ENCODE results near the gene VAC14.

VAC14 gene

DNA sequence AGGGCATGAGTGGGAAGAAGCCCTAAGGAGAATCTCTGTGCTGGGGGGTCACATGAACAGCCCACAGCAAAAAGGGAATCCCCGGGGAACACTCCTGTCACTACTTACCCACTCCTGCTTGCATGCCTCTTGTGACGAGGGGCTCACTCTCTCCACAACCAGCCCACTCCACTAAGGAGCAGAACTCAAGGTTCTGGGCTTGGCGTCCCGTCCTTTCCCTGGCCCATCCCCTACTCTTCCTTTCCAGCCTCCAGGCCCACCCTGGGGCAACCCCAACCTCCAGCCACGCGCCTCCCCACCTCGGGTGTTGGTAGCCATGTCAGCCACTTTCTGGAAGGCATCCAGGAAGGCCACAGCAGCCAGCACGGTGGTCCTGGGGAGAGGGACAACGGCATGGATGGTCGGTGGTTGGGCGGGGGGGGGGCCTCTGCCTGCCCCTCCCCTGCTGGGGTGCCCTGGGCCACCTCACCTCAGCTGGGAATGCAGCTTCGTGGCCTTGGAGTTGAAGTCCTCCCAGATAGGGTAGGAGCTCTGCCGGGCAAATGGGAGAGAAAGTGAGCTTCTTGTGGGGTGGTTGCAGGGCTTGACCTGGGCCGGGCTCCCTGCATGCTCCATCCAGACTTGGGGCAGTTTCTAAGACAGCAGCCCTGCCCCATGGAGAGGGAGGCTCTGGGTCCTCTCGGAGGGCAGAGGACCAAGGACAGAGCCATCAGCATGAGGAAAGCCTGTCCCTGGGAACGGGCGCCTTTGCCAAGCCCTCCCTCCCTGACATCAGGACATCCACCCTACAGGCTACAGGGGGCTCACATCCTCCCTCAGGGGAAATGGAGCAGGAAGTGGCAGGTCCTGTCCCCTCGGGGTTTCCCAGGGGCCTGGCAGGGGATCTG, 120.2 kb downstream of the VAC14 start:
- DNase-seq (ENCODE audit: low read depth in 1 of 2, low spot score in 1 of 2) = no peak
- TF ChIP-seq SPI1 (IDR thresholded peaks at IDR 0.05; ENCODE audit: borderline replicate concordance, low read depth) = no peak
- TF ChIP-seq CTCF (IDR thresholded peaks at IDR 0.05; ENCODE audit: insufficient read depth, low read length) = no peak
- TF ChIP-seq POLR2AphosphoS5 (IDR thresholded peaks at IDR 0.05; ENCODE audit: low read depth) = no peak
- TF ChIP-seq REST (IDR thresholded peaks at IDR 0.05; ENCODE audit: insufficient replicate concordance, low read depth) = no peak
- TF ChIP-seq GABPA (IDR thresholded peaks at IDR 0.05; ENCODE audit: low read depth) = no peak
- H3K27ac ChIP-seq (replicated peaks) = no peak overlapping the region
- H3K4me3 ChIP-seq (replicated peaks; ENCODE audit: insufficient read depth, low read length) = no peak overlapping the region
- H3K27me3 ChIP-seq (ENCODE audit: insufficient read depth, poor library complexity, severe bottlenecking) = no peaks in the 10 kb centered on the region

DNA sequence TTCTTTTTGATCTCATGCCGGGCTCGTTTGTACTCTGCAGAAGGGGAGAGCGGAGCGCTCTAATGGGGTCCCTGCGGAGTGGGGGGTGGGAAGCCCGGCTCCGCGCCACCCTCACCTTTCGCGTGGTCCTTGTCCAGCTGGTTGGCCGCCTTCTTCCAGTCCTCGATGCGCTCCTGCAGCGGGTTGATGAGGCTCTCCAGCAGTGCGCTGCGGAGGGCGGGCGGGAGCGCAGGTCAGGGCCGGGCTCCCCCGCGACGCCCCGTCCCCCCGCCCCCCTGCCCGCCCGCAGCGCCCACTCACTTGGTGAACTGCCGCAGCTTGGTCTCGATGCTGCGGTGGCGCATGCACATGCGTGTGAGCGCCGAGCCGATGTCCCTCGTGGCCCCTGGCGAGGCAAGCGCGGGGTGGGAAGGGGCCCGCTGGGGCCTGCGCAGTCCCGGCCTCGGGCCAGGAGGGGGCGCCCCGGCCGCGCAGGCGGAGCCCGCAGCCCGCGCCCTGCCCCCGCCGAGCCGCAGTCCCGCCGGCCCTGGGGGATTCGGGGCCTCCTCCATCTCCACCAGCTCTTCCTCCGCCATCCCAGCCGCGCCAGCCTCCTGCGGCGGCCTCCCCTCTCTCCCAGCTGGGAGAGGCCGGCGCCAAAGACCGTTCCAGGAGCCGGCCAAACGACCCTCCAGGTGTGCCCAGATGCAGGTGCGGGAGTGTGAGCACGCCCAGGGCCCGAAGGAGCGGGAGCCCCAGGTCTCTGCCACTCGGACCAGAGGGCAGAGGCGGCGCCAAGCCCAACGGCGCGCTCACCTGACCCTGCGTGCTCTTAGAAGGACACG, 121.1 kb downstream of the VAC14 start:
- Histone ChIP-seq H3K27me3 (ENCODE audit: insufficient read depth, poor library complexity, severe bottlenecking) (no peaks in the 10 kb centered on the region), H3K4me3 (replicated peaks; ENCODE audit: insufficient read depth, low read length) (no peak overlapping the region), H3K27ac (replicated peaks) (no peak overlapping the region)
- no peak for DNase-seq (ENCODE audit: low read depth in 1 of 2, low spot score in 1 of 2)
- TF ChIP-seq SPI1 (IDR thresholded peaks at IDR 0.05; ENCODE audit: borderline replicate concordance, low read depth) (no peak), GABPA (IDR thresholded peaks at IDR 0.05; ENCODE audit: low read depth) (no peak), CTCF (IDR thresholded peaks at IDR 0.05; ENCODE audit: insufficient read depth, low read length) (no peak), POLR2AphosphoS5 (IDR thresholded peaks at IDR 0.05; ENCODE audit: low read depth) (no peak)

- Histone ChIP-seq H3K27ac (replicated peaks) (no peak overlapping the region), H3K27me3 (ENCODE audit: insufficient read depth, poor library complexity, severe bottlenecking) (no peaks in the 10 kb centered on the region), H3K4me3 (replicated peaks; ENCODE audit: insufficient read depth, low read length) (no peak overlapping the region)
- TF ChIP-seq SPI1 (IDR thresholded peaks at IDR 0.05; ENCODE audit: borderline replicate concordance, low read depth) = no peak
- TF ChIP-seq REST (IDR thresholded peaks at IDR 0.05; ENCODE audit: insufficient replicate concordance, low read depth) = no peak
- no peak for TF ChIP-seq GABPA (IDR thresholded peaks at IDR 0.05; ENCODE audit: low read depth)
- no peak for TF ChIP-seq CTCF (IDR thresholded peaks at IDR 0.05; ENCODE audit: insufficient read depth, low read length)
- TF ChIP-seq POLR2AphosphoS5 (IDR thresholded peaks at IDR 0.05; ENCODE audit: low read depth) = no peak
- DNase-seq (ENCODE audit: low read depth in 1 of 2, low spot score in 1 of 2) = no peak
Measured at GRCh38 chr16:70678898-70679670, 121.9 kb downstream of the VAC14 start.
